Nephron (organoid): Measurements from ENCODE around the gene OSBP2.

ENCODE experiments used
- H3K27ac Mint-ChIP-seq, 3 experiments: 2 replicates each; pipeline ENCODE4 v1.8.0; 2020; ENCODE audit warnings: mixed read lengths in 3 of 3, mild to moderate bottlenecking in 2 of 3, moderate library complexity in 1 of 3
- H3K27me3 Mint-ChIP-seq: 2 replicates; pipeline ENCODE4 v1.8.0; 2021; ENCODE audit warnings: low read depth, mild to moderate bottlenecking, moderate library complexity, mixed read lengths
- H3K36me3 Mint-ChIP-seq: 2 replicates; pipeline ENCODE4 v1.8.0; 2020; ENCODE audit warnings: low read depth, mixed read lengths
- H3K4me1 Mint-ChIP-seq: 2 replicates; pipeline ENCODE4 v1.8.0; 2020; ENCODE audit warnings: mixed read lengths
- H3K4me3 Mint-ChIP-seq, 3 experiments: 2 replicates each; pipeline ENCODE4 v1.8.0; 2020; ENCODE audit warnings: mild to moderate bottlenecking in 3 of 3, mixed read lengths in 3 of 3, moderate library complexity in 2 of 3
- H3K9me3 Mint-ChIP-seq: 2 replicates; pipeline ENCODE4 v1.8.0; 2020; ENCODE audit warnings: mixed read lengths
- CTCF ChIP-seq, 3 experiments: fragments of 200-600 bp; sonication (generic); IDR thresholded peaks; one replicate each; pipeline ENCODE4 v1.5.0; 2021; ENCODE audit warnings: antibody characterized with exemption in 3 of 3; ENCODE audit not compliant: unreplicated experiment in 3 of 3

OSBP2 gene

GRCh38 chr22:30859714-30860095 is 165.0 kb downstream of the OSBP2 start:
- no peak for TF ChIP-seq CTCF (IDR thresholded peaks at IDR 0.05; ENCODE audit: unreplicated experiment in 3 of 3)
- H3K27me3 Mint-ChIP-seq, result no peaks in the 10 kb centered on the region
- no peaks in the 10 kb centered on the region for H3K4me1 Mint-ChIP-seq
- H3K36me3 Mint-ChIP-seq, result no peaks in the 10 kb centered on the region
- no peak overlapping the region for H3K4me3 Mint-ChIP-seq
- no peak overlapping the region for H3K27ac Mint-ChIP-seq
- peaks cover under 1% of the 10 kb centered on the region for H3K9me3 Mint-ChIP-seq

GRCh38 chr22:30860176-30861105 is 165.8 kb downstream of the OSBP2 start:
- Mint-ChIP-seq H3K4me3 (no peak overlapping the region), H3K4me1 (no peaks in the 10 kb centered on the region), H3K9me3 (no peaks in the 10 kb centered on the region), H3K36me3 (no peaks in the 10 kb centered on the region), H3K27ac (no peak overlapping the region), H3K27me3 (no peaks in the 10 kb centered on the region)
- TF ChIP-seq CTCF (IDR thresholded peaks at IDR 0.05; ENCODE audit: unreplicated experiment in 3 of 3), result no peak

GRCh38 chr22:30861131-30861530 is 166.5 kb downstream of the OSBP2 start:
- Mint-ChIP-seq H3K9me3 (no peaks in the 10 kb centered on the region), H3K27ac (no peak overlapping the region), H3K4me3 (no peak overlapping the region), H3K36me3 (no peaks in the 10 kb centered on the region), H3K4me1 (no peaks in the 10 kb centered on the region), H3K27me3 (no peaks in the 10 kb centered on the region)
- TF ChIP-seq CTCF (IDR thresholded peaks at IDR 0.05; ENCODE audit: unreplicated experiment in 3 of 3), result no peak

GRCh38 chr22:30861688-30862552 is 167.2 kb downstream of the OSBP2 start:
- no peaks in the 10 kb centered on the region for H3K4me1 Mint-ChIP-seq
- H3K4me3 Mint-ChIP-seq, result no peak overlapping the region
- no peak overlapping the region for H3K27ac Mint-ChIP-seq
- H3K27me3 Mint-ChIP-seq, result no peaks in the 10 kb centered on the region
- H3K36me3 Mint-ChIP-seq, result no peaks in the 10 kb centered on the region
- H3K9me3 Mint-ChIP-seq, result no peaks in the 10 kb centered on the region
- no peak for TF ChIP-seq CTCF (IDR thresholded peaks at IDR 0.05; ENCODE audit: unreplicated experiment in 3 of 3)

GRCh38 chr22:30863081-30863833 is 168.6 kb downstream of the OSBP2 start:
- no peaks in the 10 kb centered on the region for H3K9me3 Mint-ChIP-seq
- no peaks in the 10 kb centered on the region for H3K4me1 Mint-ChIP-seq
- no peak overlapping the region for H3K4me3 Mint-ChIP-seq
- no peak for TF ChIP-seq CTCF (IDR thresholded peaks at IDR 0.05; ENCODE audit: unreplicated experiment in 3 of 3)
- no peak overlapping the region for H3K27ac Mint-ChIP-seq
- no peaks in the 10 kb centered on the region for H3K36me3 Mint-ChIP-seq
- no peaks in the 10 kb centered on the region for H3K27me3 Mint-ChIP-seq
